Measurements from ENCODE around the gene GATA6.

- TF ChIP-seq TCF12 (IDR thresholded peaks at IDR 0.05; ENCODE audit: low read depth, low read length), result no peak
- TF ChIP-seq CTCF (IDR thresholded peaks at IDR 0.05; ENCODE audit: control extremely low read depth in 1 of 3, insufficient read depth in 1 of 3, low read depth in 1 of 3, low read length in 3 of 3), result no peak
Measured at GRCh38 chr18:22136395-22136794, 33.0 kb upstream of the GATA6 start.
